Left ventricle myocardium inferior (tissue), 1 donor: ENCODE results near the gene SCUBE2. TPM values are rescaled to one million over a fixed set of nuclear protein-coding genes. Genes with fewer than 3 reads are reported as not detected.

ENCODE experiments used
- DNase-seq: peaks from one replicate; pipeline ENCODE4 v3.0.0-alpha.2; 2020
- H3K27ac ChIP-seq: fragments of 200-600 bp; replicated peaks from 2 replicates; pipeline ENCODE4 v1.8.0; 2021
- H3K27me3 ChIP-seq: fragments of 200-600 bp; 2 replicates; pipeline ENCODE4 v1.8.0; 2021; ENCODE audit warnings: low read depth
- H3K36me3 ChIP-seq: fragments of 200-600 bp; 2 replicates; pipeline ENCODE4 v1.8.0; 2021
- H3K4me1 ChIP-seq: fragments of 200-600 bp; 2 replicates; pipeline ENCODE4 v1.8.0; 2021
- H3K4me3 ChIP-seq: fragments of 200-600 bp; 2 replicates; pipeline ENCODE4 v1.8.0; 2021; ENCODE audit warnings: mild to moderate bottlenecking, moderate library complexity
- H3K9me3 ChIP-seq: fragments of 200-600 bp; replicated peaks from 2 replicates; pipeline ENCODE4 v1.8.0; 2021
- intact Hi-C: fragments of 100-400 bp; cut with micrococcal nuclease; formaldehyde crosslinking; loops from one replicate; pipeline ENCODE4 v1.11.0; 2022
- total RNA-seq: library from RNA; stranded (reverse); fragmentation: NEBNext Ultra II Directional; extraction: Animal tissue kit (Norgen Biotek cat#: 25700); gene quantifications from one replicate; pipeline ENCODE4 v1.2.1, GENCODE V29; 2021
- TF ChIP-seq, protein P1 (sequence below): fragments of 200-600 bp; IDR thresholded peaks from 2 replicates; pipeline ENCODE4 v1.8.0; 2021; ENCODE audit warnings: antibody characterized with exemption, mild to moderate bottlenecking, borderline replicate concordance
- donor health status: DM: no; HTN: yes; CAD: no; lungs with severe emphysema.

The SCUBE2 gene
- total RNA-seq, 1 donor from 2014 or later = 1.8 TPM

DNA sequence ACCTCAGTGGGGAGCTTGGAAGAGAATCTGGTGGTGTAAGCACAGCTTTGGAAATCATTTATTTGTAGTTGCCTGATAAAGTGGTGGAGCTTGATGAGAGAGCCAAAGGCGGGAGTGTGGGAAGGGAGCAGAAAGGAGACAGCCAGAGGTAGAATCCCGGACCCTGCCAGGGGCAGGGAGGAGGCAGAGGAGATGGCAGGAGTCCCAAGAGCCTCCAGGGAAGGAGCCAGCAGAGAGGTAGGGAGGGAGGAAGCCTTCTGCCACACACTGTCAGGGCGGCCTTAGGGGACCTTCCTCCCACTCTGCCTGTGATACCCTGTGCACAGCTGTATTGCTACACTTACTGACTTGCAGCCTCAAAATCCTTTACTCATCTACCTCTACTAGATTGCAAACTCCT is 15.4 kb downstream of the SCUBE2 start:
- DNase-seq = no peak
- no peaks in the 10 kb centered on the region for H3K9me3 ChIP-seq
- no peak overlapping the region for H3K4me3 ChIP-seq
- no peaks in the 10 kb centered on the region for H3K27me3 ChIP-seq
- no peak overlapping the region for H3K27ac ChIP-seq
- TF ChIP-seq, protein P1, sequence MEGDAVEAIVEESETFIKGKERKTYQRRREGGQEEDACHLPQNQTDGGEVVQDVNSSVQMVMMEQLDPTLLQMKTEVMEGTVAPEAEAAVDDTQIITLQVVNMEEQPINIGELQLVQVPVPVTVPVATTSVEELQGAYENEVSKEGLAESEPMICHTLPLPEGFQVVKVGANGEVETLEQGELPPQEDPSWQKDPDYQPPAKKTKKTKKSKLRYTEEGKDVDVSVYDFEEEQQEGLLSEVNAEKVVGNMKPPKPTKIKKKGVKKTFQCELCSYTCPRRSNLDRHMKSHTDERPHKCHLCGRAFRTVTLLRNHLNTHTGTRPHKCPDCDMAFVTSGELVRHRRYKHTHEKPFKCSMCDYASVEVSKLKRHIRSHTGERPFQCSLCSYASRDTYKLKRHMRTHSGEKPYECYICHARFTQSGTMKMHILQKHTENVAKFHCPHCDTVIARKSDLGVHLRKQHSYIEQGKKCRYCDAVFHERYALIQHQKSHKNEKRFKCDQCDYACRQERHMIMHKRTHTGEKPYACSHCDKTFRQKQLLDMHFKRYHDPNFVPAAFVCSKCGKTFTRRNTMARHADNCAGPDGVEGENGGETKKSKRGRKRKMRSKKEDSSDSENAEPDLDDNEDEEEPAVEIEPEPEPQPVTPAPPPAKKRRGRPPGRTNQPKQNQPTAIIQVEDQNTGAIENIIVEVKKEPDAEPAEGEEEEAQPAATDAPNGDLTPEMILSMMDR = no peak
- intact Hi-C loops = no loop called here
- peaks cover 7% of the 10 kb centered on the region for H3K4me1 ChIP-seq
- H3K36me3 ChIP-seq = no peaks in the 10 kb centered on the region

DNA sequence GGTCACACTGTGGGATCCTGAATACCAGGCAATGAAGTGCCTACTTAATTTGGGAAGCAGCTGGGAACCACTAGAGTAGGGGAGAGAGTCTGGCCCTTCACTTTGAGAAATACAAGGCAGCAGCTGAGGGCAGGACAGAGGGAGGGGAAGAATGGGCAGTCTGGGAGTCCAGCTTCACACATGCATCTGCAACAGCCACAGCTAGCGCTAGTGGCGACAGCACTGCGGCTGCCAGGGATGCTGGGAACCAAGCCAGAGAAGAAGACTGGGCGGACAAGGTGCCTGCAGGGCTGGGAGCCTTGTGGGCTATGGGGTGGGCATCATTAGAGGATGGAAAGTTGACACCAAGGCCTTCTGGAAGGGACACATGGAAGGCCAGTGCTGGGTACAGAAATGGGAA is 15.8 kb downstream of the SCUBE2 start:
- peaks cover 7% of the 10 kb centered on the region for H3K4me1 ChIP-seq
- DNase-seq = no peak
- intact Hi-C loops = no loop called here
- TF ChIP-seq, protein P1 = no peak
- no peaks in the 10 kb centered on the region for H3K9me3 ChIP-seq
- no peak overlapping the region for H3K27ac ChIP-seq
- H3K27me3 ChIP-seq = no peaks in the 10 kb centered on the region
- H3K4me3 ChIP-seq = no peak overlapping the region
- no peaks in the 10 kb centered on the region for H3K36me3 ChIP-seq

DNA sequence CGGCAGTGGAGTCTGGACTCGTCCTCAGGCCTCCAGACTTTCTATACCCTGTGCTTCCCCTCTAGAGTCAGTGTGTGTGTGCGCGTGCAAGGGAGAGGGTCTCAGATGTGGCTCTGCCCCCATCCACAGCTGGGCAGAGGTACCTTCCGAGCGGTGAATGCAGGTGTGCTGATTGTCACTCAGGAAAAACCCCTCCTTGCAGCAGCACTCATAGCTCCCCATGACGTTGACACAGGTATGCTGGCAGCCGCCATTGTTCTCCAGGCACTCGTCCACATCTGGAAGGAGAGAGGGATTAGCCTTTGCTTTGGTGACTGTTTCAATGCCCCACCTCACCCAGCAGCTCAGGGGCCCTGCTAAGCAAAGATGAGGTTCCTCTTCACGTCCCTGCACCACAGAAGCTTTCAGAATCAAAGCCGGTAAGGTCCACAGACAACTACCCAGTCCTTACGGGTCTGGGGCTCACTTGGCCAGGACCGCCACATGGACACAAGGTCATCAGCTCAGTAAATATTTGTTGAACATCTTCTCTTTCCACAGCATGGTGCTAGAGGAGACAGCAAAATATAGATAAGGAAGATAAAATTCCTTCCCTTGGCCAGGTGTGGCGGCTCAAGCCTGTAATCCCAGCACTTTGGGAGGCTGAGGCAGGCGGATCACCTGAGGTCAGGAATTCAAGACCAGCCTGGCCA is 16.9 kb downstream of the SCUBE2 start:
- Histone ChIP-seq H3K36me3 (no peaks in the 10 kb centered on the region), H3K9me3 (no peaks in the 10 kb centered on the region), H3K27me3 (no peaks in the 10 kb centered on the region), H3K4me3 (no peak overlapping the region), H3K4me1 (peaks cover 7% of the 10 kb centered on the region), H3K27ac (no peak overlapping the region)
- intact Hi-C loops = no loop called here
- no peak for DNase-seq
- TF ChIP-seq, protein P1 = no peak

DNA sequence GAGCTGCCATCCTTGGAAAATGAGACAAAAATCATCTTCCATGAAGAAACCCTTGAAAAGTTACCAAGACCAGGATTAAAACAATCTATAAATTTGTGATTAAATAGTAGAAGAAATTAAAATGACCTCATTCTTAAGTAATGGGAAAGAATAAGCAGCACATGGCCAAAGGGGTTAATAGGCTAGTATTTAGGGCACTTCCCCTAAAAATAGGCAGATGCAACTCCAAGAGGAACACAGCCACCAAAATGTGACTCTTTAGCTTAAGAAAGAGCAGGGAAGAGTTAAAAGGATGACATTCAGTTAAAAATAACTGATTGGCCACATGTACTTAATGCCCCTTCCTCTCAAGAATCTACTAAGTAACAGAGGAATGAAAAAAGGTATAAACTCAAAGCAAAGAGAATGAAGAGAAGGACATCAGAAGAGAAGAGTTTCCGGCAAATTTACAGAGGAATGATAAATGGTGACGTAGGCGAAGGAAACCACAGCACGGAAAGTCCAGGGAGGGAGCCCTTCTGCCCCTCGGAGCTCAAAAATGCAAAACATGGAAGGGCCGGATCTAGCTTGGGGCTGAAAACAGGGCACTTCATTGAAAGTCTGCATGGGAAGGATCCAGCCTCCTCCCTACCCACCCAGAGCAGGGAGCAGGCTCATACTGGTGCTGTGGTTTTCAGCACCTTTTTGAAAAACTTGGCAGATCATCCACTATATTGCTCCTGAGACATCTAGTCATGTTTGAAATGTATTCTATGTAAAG is 17.8 kb downstream of the SCUBE2 start:
- TF ChIP-seq, protein P1 = no peak
- intact Hi-C loops = no loop called here
- Histone ChIP-seq H3K27me3 (no peaks in the 10 kb centered on the region), H3K36me3 (no peaks in the 10 kb centered on the region), H3K4me3 (no peak overlapping the region), H3K27ac (no peak overlapping the region), H3K4me1 (peaks cover 7% of the 10 kb centered on the region), H3K9me3 (no peaks in the 10 kb centered on the region)
- no peak for DNase-seq

DNA sequence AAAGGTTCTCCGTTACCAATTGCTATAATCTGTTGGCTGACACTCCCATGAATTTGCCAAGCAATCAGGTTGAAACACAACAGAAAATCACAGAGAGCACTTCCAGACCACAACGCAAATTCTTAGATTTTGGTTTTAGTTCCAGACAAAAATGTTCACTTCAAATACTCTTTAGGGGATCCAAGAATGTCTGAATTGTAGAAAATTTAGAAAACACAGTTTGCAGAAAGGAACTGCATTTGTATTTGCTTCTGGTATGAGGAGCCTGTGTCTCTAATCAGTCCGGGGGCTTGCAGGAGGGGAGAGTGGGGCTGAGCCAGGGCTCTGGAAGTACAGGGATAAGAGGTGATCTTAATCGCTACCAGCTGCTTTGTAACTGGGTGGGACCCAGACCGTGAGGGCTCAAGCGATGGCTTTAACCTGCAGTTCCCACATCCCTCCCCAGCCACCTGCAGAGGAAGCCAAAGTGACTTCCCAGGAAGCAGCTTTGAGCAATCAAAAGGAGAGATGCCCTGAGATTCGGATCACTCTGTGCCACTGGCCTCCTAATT is 18.7 kb downstream of the SCUBE2 start:
- Histone ChIP-seq H3K27me3 (no peaks in the 10 kb centered on the region), H3K4me1 (peaks cover 7% of the 10 kb centered on the region), H3K36me3 (no peaks in the 10 kb centered on the region), H3K4me3 (no peak overlapping the region), H3K27ac (no peak overlapping the region), H3K9me3 (no peaks in the 10 kb centered on the region)
- intact Hi-C loops = no loop called here
- TF ChIP-seq, protein P1 = no peak
- DNase-seq = no peak
